Measurements from ENCODE around the gene ALKBH6. TPM values are rescaled to one million over a fixed set of nuclear protein-coding genes. Genes with fewer than 3 reads are reported as not detected.

The ALKBH6 gene
- total RNA-seq, 1 donor from 2014 or later: 11.8 TPM

- TF ChIP-seq CTCF (IDR thresholded peaks at IDR 0.05; ENCODE audit: borderline replicate concordance): no peak
- Histone ChIP-seq H3K4me1 (peaks cover 16% of the 10 kb centered on the region), H3K27ac (replicated peaks) (no peak overlapping the region), H3K4me3 (no peak overlapping the region), H3K9me3 (replicated peaks) (no peaks in the 10 kb centered on the region), H3K36me3 (peaks cover 11% of the 10 kb centered on the region), H3K27me3 (ENCODE audit: low read depth) (no peaks in the 10 kb centered on the region)
- intact Hi-C loops (cut with micrococcal nuclease): no loop called here
- DNase-seq: no peak
These were observed 10.7 kb downstream of the ALKBH6 start for GRCh38 chr19:36003284-36003683.

GRCh38 chr19:36001605-36002004 lies 12.4 kb downstream of the ALKBH6 start:
- DNase-seq: no peak
- Histone ChIP-seq H3K36me3 (peaks cover 20% of the 10 kb centered on the region), H3K9me3 (replicated peaks) (no peaks in the 10 kb centered on the region), H3K27me3 (ENCODE audit: low read depth) (no peaks in the 10 kb centered on the region), H3K27ac (replicated peaks) (no peak overlapping the region), H3K4me3 (no peak overlapping the region), H3K4me1 (peaks cover 22% of the 10 kb centered on the region)
- no peak for TF ChIP-seq CTCF (IDR thresholded peaks at IDR 0.05; ENCODE audit: borderline replicate concordance)
- intact Hi-C loops (cut with micrococcal nuclease): no loop called here

GRCh38 chr19:35996777-35997176 lies 17.2 kb downstream of the ALKBH6 start:
- no peak for TF ChIP-seq CTCF (IDR thresholded peaks at IDR 0.05; ENCODE audit: borderline replicate concordance)
- H3K4me1 ChIP-seq: peaks cover 49% of the 10 kb centered on the region
- no peak for DNase-seq
- peaks cover 20% of the 10 kb centered on the region for H3K36me3 ChIP-seq
- H3K27ac ChIP-seq (replicated peaks): no peak overlapping the region
- H3K9me3 ChIP-seq (replicated peaks): no peaks in the 10 kb centered on the region
- no peaks in the 10 kb centered on the region for H3K27me3 ChIP-seq (ENCODE audit: low read depth)
- H3K4me3 ChIP-seq: peak overlapping the region; percentile 97
- intact Hi-C loops (cut with micrococcal nuclease): no loop called here

GRCh38 chr19:35995048-35995993 lies 18.7 kb downstream of the ALKBH6 start, which contains the start of gene SDHAF1:
SDHAF1 (plus strand) TSS chr19:35995188; CDS start chr19:35995275, 87 bp downstream.
- no peak for TF ChIP-seq CTCF (IDR thresholded peaks at IDR 0.05; ENCODE audit: borderline replicate concordance)
- Histone ChIP-seq H3K27ac (replicated peaks) (peak within 1 kb of the TSS; percentile 93), H3K4me1 (peaks cover 49% of the 10 kb centered on the region), H3K27me3 (ENCODE audit: low read depth) (no peaks in the 10 kb centered on the region), H3K36me3 (peaks cover 16% of the 10 kb centered on the region), H3K4me3 (peak within 1 kb of the TSS; percentile 97), H3K9me3 (replicated peaks) (no peaks in the 10 kb centered on the region)
- intact Hi-C loops (cut with micrococcal nuclease): no loop called here
- DNase-seq: peak; percentile 98

GRCh38 chr19:35993923-35994598 lies 20.0 kb downstream of the ALKBH6 start:
- H3K27ac ChIP-seq (replicated peaks): peak overlapping the region; percentile 93
- H3K9me3 ChIP-seq (replicated peaks): no peaks in the 10 kb centered on the region
- H3K36me3 ChIP-seq: peaks cover 16% of the 10 kb centered on the region
- peak; percentile 36 for TF ChIP-seq CTCF (IDR thresholded peaks at IDR 0.05; ENCODE audit: borderline replicate concordance)
- DNase-seq: peak; percentile 41
- H3K4me3 ChIP-seq: peak overlapping the region; percentile 97
- H3K4me1 ChIP-seq: peaks cover 38% of the 10 kb centered on the region
- intact Hi-C loops (cut with micrococcal nuclease): no loop called here
- H3K27me3 ChIP-seq (ENCODE audit: low read depth): peaks cover 4% of the 10 kb centered on the region
